HG03469 (cell line): ENCODE data around the gene MIA3.
A peak's percentile ranks its signal among the peaks of the same experiment; 100 is the strongest.
"Not testable (repeated sequence)": the region's sequence is repeated elsewhere in the genome, so short reads cannot be mapped to it uniquely, and the experiment has no call there.

Experiments used
- ATAC-seq: cut with Tn5 transposase; IDR thresholded peaks from one replicate; pipeline ENCODE4 v1.9.1; 2021; ENCODE audit warnings: mild to moderate bottlenecking, moderate library complexity, moderate number of reproducible peaks; ENCODE audit not compliant: unreplicated experiment

The MIA3 gene, protein sequence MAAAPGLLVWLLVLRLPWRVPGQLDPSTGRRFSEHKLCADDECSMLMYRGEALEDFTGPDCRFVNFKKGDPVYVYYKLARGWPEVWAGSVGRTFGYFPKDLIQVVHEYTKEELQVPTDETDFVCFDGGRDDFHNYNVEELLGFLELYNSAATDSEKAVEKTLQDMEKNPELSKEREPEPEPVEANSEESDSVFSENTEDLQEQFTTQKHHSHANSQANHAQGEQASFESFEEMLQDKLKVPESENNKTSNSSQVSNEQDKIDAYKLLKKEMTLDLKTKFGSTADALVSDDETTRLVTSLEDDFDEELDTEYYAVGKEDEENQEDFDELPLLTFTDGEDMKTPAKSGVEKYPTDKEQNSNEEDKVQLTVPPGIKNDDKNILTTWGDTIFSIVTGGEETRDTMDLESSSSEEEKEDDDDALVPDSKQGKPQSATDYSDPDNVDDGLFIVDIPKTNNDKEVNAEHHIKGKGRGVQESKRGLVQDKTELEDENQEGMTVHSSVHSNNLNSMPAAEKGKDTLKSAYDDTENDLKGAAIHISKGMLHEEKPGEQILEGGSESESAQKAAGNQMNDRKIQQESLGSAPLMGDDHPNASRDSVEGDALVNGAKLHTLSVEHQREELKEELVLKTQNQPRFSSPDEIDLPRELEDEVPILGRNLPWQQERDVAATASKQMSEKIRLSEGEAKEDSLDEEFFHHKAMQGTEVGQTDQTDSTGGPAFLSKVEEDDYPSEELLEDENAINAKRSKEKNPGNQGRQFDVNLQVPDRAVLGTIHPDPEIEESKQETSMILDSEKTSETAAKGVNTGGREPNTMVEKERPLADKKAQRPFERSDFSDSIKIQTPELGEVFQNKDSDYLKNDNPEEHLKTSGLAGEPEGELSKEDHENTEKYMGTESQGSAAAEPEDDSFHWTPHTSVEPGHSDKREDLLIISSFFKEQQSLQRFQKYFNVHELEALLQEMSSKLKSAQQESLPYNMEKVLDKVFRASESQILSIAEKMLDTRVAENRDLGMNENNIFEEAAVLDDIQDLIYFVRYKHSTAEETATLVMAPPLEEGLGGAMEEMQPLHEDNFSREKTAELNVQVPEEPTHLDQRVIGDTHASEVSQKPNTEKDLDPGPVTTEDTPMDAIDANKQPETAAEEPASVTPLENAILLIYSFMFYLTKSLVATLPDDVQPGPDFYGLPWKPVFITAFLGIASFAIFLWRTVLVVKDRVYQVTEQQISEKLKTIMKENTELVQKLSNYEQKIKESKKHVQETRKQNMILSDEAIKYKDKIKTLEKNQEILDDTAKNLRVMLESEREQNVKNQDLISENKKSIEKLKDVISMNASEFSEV (N-terminal part only)

DNA sequence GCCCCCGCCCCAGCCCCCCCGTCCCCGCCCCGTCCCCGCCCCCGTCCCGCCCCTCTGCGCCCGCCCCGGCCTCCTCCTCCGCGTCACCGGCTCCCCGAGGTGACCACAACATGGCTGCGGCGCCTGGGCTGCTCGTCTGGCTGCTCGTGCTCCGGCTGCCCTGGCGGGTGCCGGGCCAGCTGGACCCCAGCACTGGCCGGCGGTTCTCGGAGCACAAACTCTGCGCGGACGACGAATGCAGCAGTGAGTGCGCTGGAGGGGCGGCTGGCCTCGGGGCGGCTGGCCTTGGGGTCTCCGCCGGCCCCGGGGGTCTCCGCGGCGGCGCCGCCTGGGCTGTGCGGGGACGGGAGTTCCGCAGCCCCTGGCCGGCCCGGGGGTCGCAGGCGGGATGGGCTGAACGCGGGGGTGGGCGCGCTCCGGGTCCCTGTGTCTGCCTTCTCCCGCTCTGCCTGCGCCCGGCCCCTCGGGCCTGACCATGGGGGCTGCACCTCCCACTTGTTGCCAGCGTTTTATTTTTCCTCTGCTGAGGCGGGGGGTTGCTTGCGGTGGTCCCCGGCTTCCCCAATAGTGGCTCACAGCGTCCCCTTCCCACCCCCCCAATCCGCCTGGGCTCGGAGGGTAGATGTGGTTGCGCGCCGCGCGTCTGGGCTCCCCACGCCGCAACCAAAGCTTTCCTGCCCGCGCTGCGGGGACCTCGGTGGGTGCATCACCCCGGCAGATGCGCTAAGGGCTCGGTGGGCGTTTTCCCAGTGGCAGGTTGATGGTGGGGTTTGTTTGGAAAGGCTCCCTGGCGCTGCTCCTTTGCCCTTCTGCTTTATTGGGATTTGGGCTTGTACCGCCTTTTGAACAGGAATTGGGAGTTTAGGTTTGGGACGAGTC lies at the start of gene MIA3:
TSS of gene MIA3 (plus strand) at position 97 of the 879 bp plus-strand sequence. CDS start at position 111, 14 bp downstream.
- ATAC-seq, result peak; percentile 37

DNA sequence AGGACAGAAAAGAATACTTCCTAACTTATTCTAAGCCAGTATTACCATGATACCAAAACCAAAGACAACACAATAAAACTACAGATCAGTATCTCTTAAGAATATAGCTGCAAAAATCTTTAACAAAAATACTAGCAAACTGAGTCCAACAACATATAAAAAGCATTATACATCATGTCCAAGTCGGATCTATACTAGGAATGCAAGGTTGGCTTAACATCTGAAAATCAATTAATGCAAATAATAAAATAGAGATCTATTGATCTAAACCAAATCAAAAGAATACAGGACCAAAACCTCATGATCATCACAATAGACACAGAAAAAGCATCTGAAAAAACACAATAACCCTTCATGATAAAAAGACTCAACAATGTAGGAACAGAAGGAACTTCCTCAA lies 47.1 kb upstream of the MIA3 start:
- ATAC-seq, result no peak

DNA sequence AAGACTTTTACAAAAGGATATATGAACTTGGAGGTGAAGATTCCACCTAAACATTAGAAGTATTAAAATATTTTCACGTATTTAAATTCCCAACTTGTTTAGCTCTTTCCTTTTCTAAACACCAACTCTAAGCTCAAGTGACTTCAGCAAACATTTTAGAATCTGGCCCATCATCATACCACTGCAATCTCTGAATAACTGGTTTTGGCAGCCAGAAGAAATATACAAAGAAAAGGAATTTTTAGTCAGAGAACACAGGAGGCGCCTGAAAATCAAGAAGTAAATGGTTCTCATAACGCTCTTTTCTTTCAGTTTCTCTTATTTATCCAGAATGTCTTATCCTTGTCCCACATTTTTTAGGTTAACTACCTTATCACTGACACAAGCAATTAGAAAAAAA lies 38.6 kb upstream of the MIA3 start:
- ATAC-seq, result no peak

DNA sequence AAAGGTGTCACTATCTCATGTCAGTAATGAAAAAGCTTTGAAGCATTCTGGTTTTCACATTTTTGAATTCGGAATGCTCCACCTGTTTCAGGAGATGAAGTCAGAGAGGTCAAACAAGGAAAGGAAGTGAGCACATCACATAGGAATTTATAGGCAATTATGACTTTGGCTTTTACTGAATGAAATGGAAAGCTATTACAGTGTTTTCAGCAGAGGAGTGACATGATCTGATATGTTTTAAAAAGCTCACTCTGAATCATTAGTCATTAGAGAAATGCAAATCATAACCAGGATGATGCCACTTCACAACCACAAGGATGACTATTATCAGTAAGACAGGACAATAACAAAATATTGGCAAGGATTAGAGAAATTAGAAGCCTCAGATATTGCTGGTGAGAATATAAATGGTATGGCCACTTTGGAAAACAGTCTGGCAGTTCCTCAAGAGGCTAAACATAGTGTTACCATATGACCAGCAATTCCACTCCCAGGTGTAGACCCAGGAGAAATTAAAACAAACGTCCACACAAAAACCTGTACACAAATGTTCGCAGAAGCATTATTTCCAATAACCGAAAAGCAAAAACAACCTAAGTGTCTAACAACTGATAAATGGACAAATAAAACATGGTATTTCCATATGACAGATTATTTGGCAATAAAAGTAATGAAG lies 35.7 kb upstream of the MIA3 start:
- ATAC-seq, result peak; percentile 57

DNA sequence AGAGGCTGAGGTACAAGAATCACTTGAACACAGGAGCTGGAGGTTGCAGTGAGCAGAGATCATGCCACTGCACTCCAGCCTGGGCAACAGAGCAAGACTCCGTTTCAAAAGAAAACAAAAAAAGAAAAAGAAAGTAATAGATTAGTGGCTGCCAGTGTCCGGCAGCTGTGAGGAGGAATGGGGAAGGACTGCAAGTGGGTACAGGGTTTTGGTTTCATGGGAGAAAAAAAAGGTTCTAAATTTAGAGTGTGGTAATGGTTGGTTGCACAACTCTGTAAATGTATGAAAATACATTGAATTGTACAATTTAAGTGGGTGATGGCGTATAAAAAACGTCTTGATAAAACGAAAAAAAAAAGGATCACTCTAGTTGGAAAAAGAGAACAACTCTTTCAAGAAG lies 34.8 kb upstream of the MIA3 start:
- ATAC-seq, result peak; percentile 73

DNA sequence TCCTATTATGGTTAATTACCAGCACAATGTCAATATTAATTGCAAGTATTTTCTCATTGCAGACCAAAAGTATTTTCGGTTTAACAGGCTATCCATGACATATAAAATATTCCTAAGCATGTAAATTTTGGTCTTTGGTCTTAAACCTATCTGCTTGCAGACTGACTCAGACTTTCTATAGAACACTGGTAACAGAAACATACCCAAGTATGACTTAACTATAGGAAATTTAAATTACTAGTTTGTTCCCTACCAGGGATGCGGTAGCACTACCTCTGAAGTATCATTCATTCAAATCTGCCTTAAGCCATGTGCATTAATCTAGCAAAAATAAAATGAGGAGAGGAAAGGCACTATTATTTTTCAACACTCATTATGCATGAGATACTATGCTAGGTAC lies 31.1 kb upstream of the MIA3 start:
- no peak for ATAC-seq

DNA sequence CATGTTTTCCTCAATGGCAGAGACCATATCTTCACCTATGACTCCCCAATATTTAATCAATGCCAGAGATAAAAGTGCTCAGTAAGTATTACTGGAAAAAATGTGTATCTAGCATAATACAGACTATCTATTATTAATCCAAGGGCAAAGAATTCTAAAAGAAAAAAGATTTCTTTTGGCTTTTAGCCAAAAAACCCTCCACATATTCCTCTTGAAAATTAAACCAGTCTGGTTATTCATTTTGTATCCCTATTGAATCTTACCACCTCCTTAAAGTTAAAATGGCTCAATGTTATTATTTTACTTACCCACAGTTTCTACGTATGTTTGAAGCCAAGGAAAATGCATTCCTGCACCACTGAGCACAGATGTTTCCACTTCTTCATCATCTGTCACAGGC lies 29.8 kb upstream of the MIA3 start:
- ATAC-seq, result no peak

DNA sequence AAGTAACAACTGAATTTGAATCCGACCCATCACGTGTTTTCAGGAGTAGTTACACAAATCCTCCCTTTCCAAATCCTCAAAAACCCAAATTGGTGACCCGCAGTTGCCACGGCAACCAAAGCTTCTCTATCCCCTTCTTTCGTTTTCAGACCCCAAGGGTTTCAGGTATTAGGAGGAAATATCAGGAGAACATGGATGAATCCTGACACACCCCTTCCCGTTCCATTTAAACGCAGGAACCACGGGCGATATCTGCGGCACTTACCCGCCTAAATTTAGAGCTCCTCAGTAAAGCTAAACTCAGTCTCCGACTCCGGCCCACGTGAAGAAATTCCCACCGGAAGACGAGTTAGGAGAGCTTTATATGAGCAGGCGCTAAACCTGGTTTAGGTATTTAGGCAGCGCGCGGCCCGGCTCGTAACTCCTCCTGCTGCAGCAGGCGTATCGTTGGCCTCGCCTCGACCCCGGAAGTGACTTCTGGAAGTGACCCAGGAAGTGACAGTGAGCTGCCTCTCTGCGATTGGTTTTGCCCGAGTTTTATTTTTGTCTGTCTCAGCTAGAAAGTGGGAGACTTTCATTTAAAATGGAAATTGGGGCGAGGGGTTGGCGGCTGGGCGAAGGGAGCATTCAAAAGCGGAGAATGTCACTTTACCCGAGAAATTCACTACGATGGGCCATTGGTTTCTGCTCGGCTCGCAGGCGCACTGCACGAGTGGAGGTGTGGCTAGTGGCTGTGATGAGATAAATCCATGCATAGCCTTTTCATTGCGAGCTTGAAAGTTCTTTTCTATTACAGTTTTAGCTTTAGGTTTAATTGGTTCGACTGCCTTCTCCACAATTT lies 28.2 kb upstream of the MIA3 start, which contains the start of gene TAF1A:
TSS of gene TAF1A (minus strand) at position 472 of the 841 bp plus-strand sequence.
- ATAC-seq, result peak; percentile 90

DNA sequence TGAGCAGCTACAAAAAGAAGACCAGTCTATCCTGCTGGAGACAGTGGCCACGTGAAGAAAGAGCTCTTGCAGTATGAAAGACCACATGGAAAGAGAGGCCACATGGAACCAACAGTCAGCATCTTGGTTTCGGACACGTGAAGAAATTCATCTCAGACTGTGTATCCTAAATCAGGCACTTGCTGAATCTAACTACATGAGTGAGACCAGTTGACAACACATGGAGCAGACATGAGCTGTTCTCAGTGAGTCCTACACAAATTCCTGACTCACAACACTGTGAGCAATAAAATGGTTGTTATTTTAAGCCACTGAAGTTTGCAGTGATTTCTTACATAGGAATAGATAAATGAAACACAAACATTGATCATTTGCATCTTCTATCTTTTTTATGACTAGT lies 25.7 kb upstream of the MIA3 start:
- no peak for ATAC-seq

DNA sequence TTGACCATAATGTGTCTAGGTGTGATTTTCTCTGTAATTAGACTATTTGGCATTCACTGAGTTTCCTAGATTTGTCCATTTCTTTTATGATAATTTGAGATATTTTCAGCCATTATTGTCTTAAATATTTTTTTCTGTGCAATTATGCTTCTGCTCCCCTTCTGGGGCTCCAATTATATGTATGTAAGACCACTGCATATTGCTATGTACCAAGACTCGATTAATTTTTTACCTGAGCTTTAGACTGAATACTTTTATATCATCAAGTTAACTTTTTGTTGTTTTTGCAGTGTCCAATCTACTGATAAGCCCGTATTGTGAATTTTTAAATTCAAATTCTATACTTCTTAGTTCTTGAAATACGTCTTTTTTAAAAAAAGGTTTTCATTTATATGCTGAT lies 23.1 kb upstream of the MIA3 start:
- ATAC-seq, result no peak

DNA sequence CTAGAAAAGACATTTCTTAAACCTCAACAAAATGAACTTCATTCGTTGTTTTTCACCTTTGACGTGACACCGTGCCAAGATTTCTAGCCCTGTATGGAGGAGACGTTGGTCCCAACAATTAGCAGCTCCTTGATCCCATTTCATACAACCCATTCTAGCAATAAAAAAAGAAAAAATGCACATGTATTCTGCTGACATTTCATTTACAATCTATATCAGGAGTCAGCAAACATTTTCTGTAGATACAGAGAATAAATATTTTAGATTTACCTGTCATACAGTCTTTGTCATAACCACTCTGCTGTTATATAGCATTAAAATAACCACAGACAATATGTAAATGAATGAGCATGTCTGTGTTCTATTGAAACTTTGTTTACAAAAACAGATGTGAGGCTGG lies 21.2 kb upstream of the MIA3 start:
- ATAC-seq, result no peak

DNA sequence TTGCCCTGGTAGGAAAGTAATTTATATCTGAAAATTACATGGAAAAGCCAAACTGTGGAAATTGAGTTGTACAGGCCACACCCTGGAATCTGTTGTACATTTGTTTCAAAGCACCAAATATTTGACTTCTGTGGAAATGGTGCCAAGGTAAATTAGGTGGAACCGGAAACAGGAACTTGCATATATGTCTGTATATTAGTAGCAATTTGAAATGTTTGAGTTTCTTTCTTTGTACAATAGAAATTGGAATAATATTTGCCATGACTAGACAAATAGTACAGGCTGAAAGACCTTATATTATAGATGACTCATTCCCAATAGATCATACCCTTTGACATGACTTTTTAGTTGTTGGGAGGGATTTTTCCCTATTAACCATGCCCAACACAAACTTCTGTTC lies 17.6 kb upstream of the MIA3 start:
- no peak for ATAC-seq

DNA sequence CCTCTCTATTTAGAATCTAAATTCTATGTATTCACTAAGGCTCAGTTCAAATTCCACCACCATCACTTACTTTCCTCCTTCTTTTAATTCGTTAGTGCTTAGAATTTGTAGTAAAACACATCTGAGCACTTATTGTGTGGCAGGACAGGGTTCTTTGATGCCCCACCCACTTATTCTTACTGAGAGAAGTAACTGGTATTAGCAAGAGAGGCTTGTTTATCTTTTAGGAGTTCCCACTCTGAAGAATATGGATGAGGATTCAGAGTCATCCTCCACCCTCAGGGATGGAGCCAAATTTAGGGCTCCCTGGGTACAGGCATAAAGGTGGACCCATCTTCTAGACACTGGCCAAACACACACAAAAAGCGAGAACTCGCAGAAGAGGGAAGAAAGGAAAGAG lies 16.6 kb upstream of the MIA3 start:
- no peak for ATAC-seq

DNA sequence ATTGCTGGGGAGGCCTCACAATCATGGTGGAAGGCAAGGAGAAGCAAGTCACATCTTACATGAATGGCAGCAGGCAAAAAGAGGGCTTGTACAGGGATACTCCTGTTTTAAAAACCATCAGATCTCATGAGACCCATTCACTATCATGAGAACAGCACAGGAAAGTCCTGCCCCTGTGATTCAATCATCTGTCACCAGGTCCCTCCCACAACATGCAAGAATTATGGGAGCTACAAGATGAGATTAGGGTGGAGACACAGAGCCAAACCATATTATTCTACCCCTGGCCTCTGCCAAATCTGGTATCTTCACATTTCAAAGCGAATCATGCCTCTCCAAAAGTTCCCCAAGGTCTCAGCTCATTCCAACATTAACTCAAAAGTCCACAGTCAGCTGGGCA lies 11.1 kb upstream of the MIA3 start:
- ATAC-seq, result no peak

DNA sequence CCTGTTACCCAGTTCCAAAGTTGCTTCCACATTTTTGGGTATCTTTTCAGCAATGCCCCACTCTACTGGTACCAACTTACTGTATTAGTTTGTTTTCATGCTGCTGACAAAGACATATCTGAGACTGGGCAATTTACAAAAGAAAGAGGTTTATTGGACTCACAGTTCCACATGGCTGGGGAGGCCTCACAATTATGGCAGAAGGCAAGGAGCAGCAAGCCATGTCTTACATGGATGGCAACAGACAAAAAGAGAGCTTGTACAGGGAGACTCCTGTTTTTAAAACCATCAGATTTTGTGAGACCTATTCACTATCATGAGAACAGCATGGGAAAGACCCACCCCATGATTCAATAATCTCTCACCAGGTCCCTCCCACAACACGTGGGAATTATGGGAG lies 8.8 kb upstream of the MIA3 start:
- not testable (repeated sequence) for ATAC-seq

DNA sequence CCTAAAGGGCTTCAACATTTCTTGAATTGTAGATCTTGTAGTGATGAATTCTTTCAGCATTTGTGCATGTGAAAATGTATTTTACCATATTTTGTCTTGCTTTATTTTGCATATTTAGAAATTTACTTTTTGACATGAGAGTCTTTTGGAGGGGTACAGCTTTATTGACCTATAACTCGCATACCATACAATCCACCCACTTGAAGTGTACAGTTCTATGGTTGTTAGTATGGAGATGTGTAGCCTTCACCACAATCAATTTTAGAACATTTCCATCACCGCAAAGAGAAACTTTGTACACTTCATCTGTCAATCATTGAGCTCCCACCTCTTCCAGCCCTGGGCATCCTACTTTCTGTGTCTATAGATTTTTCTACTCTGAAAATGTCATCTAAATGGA lies 7.2 kb upstream of the MIA3 start:
- ATAC-seq, result no peak

DNA sequence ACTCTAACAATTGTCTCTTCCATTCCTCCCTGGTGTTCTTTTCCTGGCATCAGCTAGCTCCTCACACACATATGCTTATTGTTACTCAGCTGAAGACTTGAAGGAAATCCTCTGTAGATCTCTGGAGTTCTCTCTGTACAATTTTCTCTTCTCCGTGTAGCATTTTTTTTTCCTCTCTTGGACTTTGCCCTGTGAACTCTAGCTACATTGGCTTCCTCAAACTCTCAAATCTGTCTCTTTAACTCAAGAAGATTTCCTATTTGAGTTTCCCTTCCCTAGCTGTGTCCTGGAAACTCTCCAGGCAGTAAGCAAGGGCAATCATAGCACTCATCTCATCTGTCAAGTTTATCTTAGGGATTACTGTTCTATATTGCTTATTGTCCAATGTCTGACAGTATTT lies 4.3 kb upstream of the MIA3 start:
- no peak for ATAC-seq

DNA sequence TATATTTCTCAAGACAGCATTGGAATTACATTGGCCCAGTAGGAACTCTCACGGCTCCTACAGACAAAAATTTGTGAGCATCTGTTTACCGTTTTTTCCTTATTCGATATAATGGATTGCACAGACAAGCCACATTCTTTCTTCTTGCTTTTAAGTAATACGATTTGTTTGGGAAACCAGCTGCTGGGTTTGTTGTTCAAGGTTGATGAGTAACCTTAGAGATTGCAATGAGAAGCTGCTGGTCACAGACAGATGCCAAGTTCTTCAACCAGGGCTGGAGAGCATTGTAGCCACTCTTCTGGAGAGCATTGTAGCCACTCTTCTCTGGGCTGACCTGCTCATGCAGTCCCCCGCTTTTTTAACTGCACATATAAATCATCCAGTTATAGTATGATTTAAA lies 1.4 kb upstream of the MIA3 start:
- ATAC-seq, result no peak
